Aorta (tissue), 4 donors: ENCODE data around the gene GCC2. TPM values are rescaled to one million over a fixed set of nuclear protein-coding genes. Genes with fewer than 3 reads are reported as not detected.

ENCODE experiments used
- polyA plus RNA-seq, 2 donors: library from polyadenylated mRNA; stranded (reverse); fragments of 200-250 nt; gene quantifications; one replicate each; pipeline ENCODE4 v1.2.3, GENCODE V29; 2013
- total RNA-seq, 2 donors: library from RNA; stranded (reverse); fragmentation: NEBNext Ultra II Directional; extraction: Animal tissue kit (Norgen Biotek cat#: 25700); gene quantifications; one replicate each; pipeline ENCODE4 v1.2.1, GENCODE V29; 2021
- donor health status: healthy with polysubstance abuse.
- donor health status: Bipolar disorder and iron deficiency.
- donor health status: DM: no; HTN: no; CAD: no.
- donor health status: DM: yes; HTN: yes; CAD: no.

The GCC2 gene
- total and polyA plus RNA-seq, 4 donors = 10.8 to 64.6 (median 32.9) TPM

Other genes starting within 250 kb of the GCC2 start
- gene SULT1C3, start 209.2 kb upstream of the GCC2 start, total RNA-seq = not detected
- not detected for gene SULT1C3, start 209.2 kb upstream of the GCC2 start, polyA plus RNA-seq
- 1 to 10 TPM; 1.7 to 2.8 TPM for gene SULT1C2, start 160.3 kb upstream of the GCC2 start, total RNA-seq
- not detected for gene SULT1C2, start 160.3 kb upstream of the GCC2 start, polyA plus RNA-seq
- gene SULT1C4, start 71.3 kb upstream of the GCC2 start, total RNA-seq = 10 to 100 TPM in 1 of 2 donors, 1 to 10 TPM in 1; 4.2 to 10.3 TPM
- 1 to 10 TPM in 1 of 2 donors, not detected in 1; 2.7 TPM for gene SULT1C4, start 71.3 kb upstream of the GCC2 start, polyA plus RNA-seq
- 100 to 1,000 TPM in 1 of 2 donors, 10 to 100 TPM in 1; 76.7 to 100 TPM for gene LIMS1, start 85.3 kb downstream of the GCC2 start, total RNA-seq
- gene LIMS1, start 85.3 kb downstream of the GCC2 start, polyA plus RNA-seq = 100 to 1,000 TPM in 1 of 2 donors, 10 to 100 TPM in 1; 48.0 to 111 TPM